ENCODE results near the gene NOL9. TPM values are rescaled to one million over a fixed set of nuclear protein-coding genes. Genes with fewer than 3 reads are reported as not detected.
"Not testable (repeated sequence)": the region's sequence is repeated elsewhere in the genome, so short reads cannot be mapped to it uniquely, and the experiment has no call there.

Gene NOL9
- total RNA-seq, 2 experiments from 2014 or later = 24.6 to 29.6 TPM

GRCh38 chr1:6578624-6579373 is 24.5 kb upstream of the NOL9 start:
- peaks cover 4% of the 10 kb centered on the region for H3K36me3 Mint-ChIP-seq (ENCODE audit: low read depth)
- intact Hi-C loops (cut with micrococcal nuclease) = loop anchor here (1.0 to 2.0 kb wide), 4 partner anchors 23 to 46 kb away; partner anchors contain the start of genes NOL9, PHF13 and THAP3

DNA sequence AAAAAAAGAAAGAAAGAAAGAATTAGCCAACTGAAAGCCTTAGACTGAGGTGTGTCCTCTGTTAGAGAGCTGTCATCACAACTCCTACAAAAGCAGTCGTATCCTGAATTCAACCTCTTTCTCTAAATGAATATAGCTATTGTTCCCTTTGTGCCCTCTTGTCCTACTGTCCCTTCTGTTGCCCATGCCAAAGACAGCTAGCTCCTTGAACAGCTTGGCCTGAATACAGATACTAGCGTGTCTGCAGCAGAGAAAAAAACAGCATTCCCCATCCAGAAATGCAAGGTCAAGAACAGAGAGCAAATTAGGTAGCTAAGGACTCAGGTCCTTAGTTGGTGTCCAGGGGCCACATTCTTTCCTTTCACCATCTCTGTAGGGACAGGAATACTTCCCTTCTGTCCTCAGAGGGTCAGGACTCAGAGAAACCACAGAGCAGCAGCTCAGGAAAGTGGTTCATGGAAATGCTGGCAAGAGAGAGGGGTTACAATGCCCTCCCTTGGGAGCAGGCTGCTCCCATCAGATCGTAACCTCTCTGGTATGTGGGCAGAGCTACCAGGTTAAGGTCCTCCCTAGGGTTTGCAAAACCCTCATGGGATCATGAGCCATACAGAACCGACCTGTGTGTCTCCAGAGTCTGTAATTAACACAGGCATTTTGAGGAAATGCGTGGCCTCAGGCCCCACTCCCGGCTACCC is 23.7 kb upstream of the NOL9 start:
- H3K27ac Mint-ChIP-seq = no peak overlapping the region
- intact Hi-C loops (cut with micrococcal nuclease) = loop anchor here (2.0 kb wide), 1 partner anchor 47 kb away; the partner anchor contains the start of gene THAP3
- no peak for DNase-seq
- peaks cover 4% of the 10 kb centered on the region for H3K36me3 Mint-ChIP-seq (ENCODE audit: low read depth)
- no peaks in the 10 kb centered on the region for H3K9me3 Mint-ChIP-seq
- H3K4me3 Mint-ChIP-seq = no peak overlapping the region
- H3K27me3 Mint-ChIP-seq (ENCODE audit: low read depth) = no peaks in the 10 kb centered on the region
- peaks cover 32% of the 10 kb centered on the region for H3K4me1 Mint-ChIP-seq (ENCODE audit: low read depth)
- CTCF ChIA-PET = no interaction called here

More at GRCh38 chr1:6578624-6579373, 24.5 kb upstream of the NOL9 start:
- CTCF ChIA-PET = no interaction called here
- Mint-ChIP-seq H3K9me3 (no peaks in the 10 kb centered on the region), H3K27ac (peak overlapping the region; percentile 94), H3K4me3 (peak overlapping the region; percentile 97), H3K4me1 (ENCODE audit: low read depth) (peaks cover 32% of the 10 kb centered on the region), H3K27me3 (ENCODE audit: low read depth) (no peaks in the 10 kb centered on the region)
- DNase-seq = no peak

DNA sequence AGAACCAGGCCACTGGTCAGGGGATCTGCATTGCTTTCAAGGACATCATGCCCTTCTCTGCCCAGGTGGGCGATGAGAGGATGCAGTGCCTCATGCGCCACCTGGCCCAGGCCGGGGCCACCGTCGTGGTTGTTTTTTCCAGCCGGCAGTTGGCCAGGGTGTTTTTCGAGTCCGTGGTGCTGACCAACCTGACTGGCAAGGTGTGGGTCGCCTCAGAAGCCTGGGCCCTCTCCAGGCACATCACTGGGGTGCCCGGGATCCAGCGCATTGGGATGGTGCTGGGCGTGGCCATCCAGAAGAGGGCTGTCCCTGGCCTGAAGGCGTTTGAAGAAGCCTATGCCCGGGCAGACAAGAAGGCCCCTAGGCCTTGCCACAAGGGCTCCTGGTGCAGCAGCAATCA is 20.5 kb upstream of the NOL9 start:
- peaks cover under 1% of the 10 kb centered on the region for H3K36me3 Mint-ChIP-seq (ENCODE audit: low read depth)
- H3K4me1 Mint-ChIP-seq (ENCODE audit: low read depth) = peaks cover 9% of the 10 kb centered on the region
- DNase-seq = no peak
- peaks cover 9% of the 10 kb centered on the region for H3K9me3 Mint-ChIP-seq
- intact Hi-C loops (cut with micrococcal nuclease) = no loop called here
- CTCF ChIA-PET = interaction anchor here (0.7 kb wide), 1 partner anchor 207 kb away, joined by 3 read pairs; no protein-coding TSS in a partner anchor
- no peaks in the 10 kb centered on the region for H3K27me3 Mint-ChIP-seq (ENCODE audit: low read depth)
- H3K4me3 Mint-ChIP-seq = no peak overlapping the region
- H3K27ac Mint-ChIP-seq = no peak overlapping the region

DNA sequence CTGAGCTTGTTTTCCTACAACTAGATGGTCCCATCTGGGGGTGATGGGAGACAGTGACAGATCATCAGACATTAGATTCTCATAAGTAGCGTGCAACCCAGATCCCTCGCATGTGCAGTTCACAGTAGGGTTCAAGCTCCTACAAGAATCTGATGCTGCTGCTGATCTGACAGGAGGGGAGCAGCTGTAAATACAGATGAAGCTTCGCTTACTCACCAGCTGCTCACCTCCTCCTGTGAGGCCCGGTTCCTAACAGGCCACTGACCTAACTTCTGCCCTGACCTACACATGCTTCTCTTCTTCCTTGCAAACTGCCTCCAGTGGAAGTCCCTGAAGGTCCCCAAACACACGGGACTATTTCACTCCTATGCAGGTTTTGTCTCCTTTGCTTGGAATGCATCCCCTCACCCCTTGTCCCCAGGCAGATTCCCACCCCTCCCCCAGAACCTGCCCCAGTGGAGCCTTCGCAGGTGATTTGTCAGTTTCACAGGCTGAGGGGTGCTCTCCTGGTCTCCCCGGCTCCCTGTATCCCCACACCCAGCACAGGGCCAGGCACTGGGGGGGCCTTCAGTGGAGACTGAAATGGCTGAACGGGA is 19.8 kb upstream of the NOL9 start:
- Mint-ChIP-seq H3K9me3 (peaks cover 9% of the 10 kb centered on the region), H3K27me3 (ENCODE audit: low read depth) (no peaks in the 10 kb centered on the region), H3K4me3 (no peak overlapping the region), H3K27ac (no peak overlapping the region), H3K36me3 (ENCODE audit: low read depth) (no peaks in the 10 kb centered on the region), H3K4me1 (ENCODE audit: low read depth) (peaks cover 2% of the 10 kb centered on the region)
- CTCF ChIA-PET = interaction anchor here (0.6 kb wide), 1 partner anchor 12 kb away, joined by 4 read pairs; no protein-coding TSS in a partner anchor
- intact Hi-C loops (cut with micrococcal nuclease) = no loop called here
- DNase-seq = no peak

- no peak for DNase-seq
- H3K4me3 Mint-ChIP-seq = no peak overlapping the region
- H3K27me3 Mint-ChIP-seq (ENCODE audit: low read depth) = no peaks in the 10 kb centered on the region
- H3K4me1 Mint-ChIP-seq (ENCODE audit: low read depth) = no peaks in the 10 kb centered on the region
- peaks cover 9% of the 10 kb centered on the region for H3K9me3 Mint-ChIP-seq
- no peaks in the 10 kb centered on the region for H3K36me3 Mint-ChIP-seq (ENCODE audit: low read depth)
- H3K27ac Mint-ChIP-seq = no peak overlapping the region
- intact Hi-C loops (cut with micrococcal nuclease) = no loop called here
- CTCF ChIA-PET = interaction anchor here (0.7 to 0.8 kb wide), 2 partner anchors 11 to 1214 kb away, joined by 3 to 4 read pairs; no protein-coding TSS in a partner anchor
Observed at GRCh38 chr1:6572653-6573383, 18.5 kb upstream of the NOL9 start.

- Mint-ChIP-seq H3K27ac (no peak overlapping the region), H3K4me3 (no peak overlapping the region), H3K27me3 (ENCODE audit: low read depth) (no peaks in the 10 kb centered on the region), H3K9me3 (peaks cover 9% of the 10 kb centered on the region), H3K36me3 (ENCODE audit: low read depth) (no peaks in the 10 kb centered on the region), H3K4me1 (ENCODE audit: low read depth) (no peaks in the 10 kb centered on the region)
- CTCF ChIA-PET = no interaction called here
- intact Hi-C loops (cut with micrococcal nuclease) = no loop called here
- no peak for DNase-seq
Observed at GRCh38 chr1:6570987-6571386, 16.7 kb upstream of the NOL9 start.

DNA sequence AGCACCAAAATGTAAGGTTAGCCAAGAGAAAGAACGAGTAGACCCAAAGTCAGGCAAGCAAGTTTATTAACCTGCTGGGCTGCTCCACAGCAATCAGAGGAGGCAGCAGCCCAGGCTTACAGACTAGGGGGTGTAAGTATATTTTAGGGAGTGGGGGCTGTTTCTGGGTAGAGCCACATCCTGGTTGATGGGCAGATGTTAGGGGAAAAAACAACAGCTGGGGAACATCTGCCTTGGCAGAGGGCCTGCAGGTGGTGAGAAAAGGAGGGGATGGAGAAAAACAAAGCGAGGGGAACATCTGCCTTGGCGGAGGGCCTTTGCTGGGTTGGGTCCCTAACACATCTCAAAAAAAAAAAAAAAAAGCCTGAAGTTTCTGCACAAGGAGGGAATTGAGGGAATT is 15.8 kb upstream of the NOL9 start:
- H3K27ac Mint-ChIP-seq = no peak overlapping the region
- no peak overlapping the region for H3K4me3 Mint-ChIP-seq
- H3K36me3 Mint-ChIP-seq (ENCODE audit: low read depth) = no peaks in the 10 kb centered on the region
- no peaks in the 10 kb centered on the region for H3K4me1 Mint-ChIP-seq (ENCODE audit: low read depth)
- CTCF ChIA-PET = no interaction called here
- no peaks in the 10 kb centered on the region for H3K27me3 Mint-ChIP-seq (ENCODE audit: low read depth)
- intact Hi-C loops (cut with micrococcal nuclease) = no loop called here
- H3K9me3 Mint-ChIP-seq = peaks cover 9% of the 10 kb centered on the region
- DNase-seq = no peak

DNA sequence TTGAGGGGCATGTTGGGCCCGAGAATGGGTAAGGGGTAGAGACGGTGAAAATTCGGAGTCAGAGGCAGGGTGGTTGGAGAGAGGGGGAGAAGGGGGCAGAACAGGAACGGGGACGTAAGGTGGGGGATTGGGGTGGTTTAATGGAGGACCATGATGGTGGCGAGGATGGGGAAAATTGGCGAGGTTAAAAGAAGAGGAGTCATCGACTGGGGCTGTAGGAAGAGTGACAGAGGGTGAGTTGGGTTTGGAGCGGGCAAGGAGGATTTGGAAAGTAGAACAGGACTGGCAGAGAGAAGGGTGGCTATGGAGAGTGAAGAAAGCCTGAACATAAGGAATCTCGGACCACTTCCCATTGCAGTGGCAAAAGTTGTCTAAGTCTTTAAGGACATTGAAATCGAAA is 14.7 kb upstream of the NOL9 start:
- H3K4me1 Mint-ChIP-seq (ENCODE audit: low read depth) = no peaks in the 10 kb centered on the region
- CTCF ChIA-PET = interaction anchor here (0.6 kb wide), 1 partner anchor 19 kb away, joined by 3 read pairs; no protein-coding TSS in a partner anchor
- peaks cover 9% of the 10 kb centered on the region for H3K9me3 Mint-ChIP-seq
- intact Hi-C loops (cut with micrococcal nuclease) = no loop called here
- H3K27me3 Mint-ChIP-seq (ENCODE audit: low read depth) = no peaks in the 10 kb centered on the region
- no peak overlapping the region for H3K27ac Mint-ChIP-seq
- H3K4me3 Mint-ChIP-seq = no peak overlapping the region
- DNase-seq = no peak
- no peaks in the 10 kb centered on the region for H3K36me3 Mint-ChIP-seq (ENCODE audit: low read depth)

DNA sequence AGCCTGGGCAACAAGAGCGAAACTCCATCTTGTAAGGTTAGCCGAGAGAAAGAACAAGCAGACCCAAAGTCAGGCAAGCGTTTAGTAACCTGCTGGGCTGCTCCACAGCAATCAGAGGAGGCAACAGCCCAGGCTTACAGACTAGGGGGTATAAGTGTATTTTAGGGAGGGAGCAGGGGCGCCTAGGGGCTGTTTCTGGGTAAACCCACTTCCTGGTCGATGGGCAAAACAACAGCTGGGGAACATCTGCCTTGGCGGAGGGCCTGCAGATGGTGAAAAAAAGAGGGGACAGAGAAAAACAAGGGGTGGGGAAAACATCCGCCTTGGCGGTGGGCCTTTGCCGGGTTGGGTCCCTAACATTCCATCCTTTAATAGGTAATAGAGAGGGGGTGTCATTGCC is 6.0 kb upstream of the NOL9 start:
- intact Hi-C loops (cut with micrococcal nuclease) = no loop called here
- no peaks in the 10 kb centered on the region for H3K9me3 Mint-ChIP-seq
- no peaks in the 10 kb centered on the region for H3K36me3 Mint-ChIP-seq (ENCODE audit: low read depth)
- no peak for DNase-seq
- no peaks in the 10 kb centered on the region for H3K27me3 Mint-ChIP-seq (ENCODE audit: low read depth)
- H3K4me3 Mint-ChIP-seq = no peak overlapping the region
- no peaks in the 10 kb centered on the region for H3K4me1 Mint-ChIP-seq (ENCODE audit: low read depth)
- CTCF ChIA-PET = no interaction called here
- no peak overlapping the region for H3K27ac Mint-ChIP-seq

DNA sequence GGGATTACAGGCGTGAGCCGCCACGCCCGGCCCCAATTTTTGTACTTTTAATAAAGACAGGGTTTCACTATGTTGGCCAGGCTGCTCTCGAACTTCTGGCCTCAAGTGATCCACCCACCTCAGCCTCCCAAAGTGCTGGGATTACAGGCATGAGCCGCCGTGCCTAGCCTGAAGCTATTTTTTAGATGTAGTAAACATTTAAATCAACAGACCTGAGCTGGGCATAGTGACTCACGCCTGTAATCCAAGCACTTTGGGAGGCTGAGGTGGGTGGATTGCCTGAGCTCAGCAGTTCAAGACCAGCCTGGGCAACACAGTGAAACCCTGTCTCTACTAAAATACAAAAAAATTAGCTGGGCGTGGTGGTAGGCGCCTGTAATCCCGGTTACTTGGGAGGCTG is 4.8 kb upstream of the NOL9 start:
- H3K4me3 Mint-ChIP-seq; H3K9me3 Mint-ChIP-seq; intact Hi-C loops (cut with micrococcal nuclease); H3K27ac Mint-ChIP-seq; H3K36me3 Mint-ChIP-seq (ENCODE audit: low read depth); DNase-seq; H3K27me3 Mint-ChIP-seq (ENCODE audit: low read depth); H3K4me1 Mint-ChIP-seq (ENCODE audit: low read depth): not testable (repeated sequence)
- CTCF ChIA-PET = interaction anchor here (0.6 to 0.7 kb wide), 2 partner anchors 72 to 217 kb away, joined by 3 read pairs; no protein-coding TSS in a partner anchor

DNA sequence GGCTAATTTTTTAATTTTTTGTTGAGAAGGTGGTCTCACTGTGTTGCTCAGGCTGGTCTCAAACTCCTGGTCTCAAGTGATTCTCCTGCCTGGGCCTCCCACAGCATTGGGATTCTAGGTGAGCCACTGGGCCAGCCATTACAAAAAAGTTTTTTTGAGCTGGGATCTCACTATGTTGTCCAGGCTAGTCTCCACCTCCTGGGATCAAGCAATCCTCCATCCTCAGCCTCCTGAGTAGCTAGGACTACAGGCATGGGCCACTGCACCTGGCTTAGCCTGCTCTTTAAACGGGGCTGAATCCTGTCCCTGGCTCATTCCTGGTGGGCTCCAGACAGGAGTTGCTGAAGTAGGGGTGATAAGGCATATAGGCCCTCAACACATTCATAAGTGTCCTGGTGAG is 3.3 kb upstream of the NOL9 start:
- Mint-ChIP-seq H3K27me3 (ENCODE audit: low read depth) (no peaks in the 10 kb centered on the region), H3K9me3 (no peaks in the 10 kb centered on the region), H3K4me1 (ENCODE audit: low read depth) (peaks cover 13% of the 10 kb centered on the region), H3K4me3 (no peak overlapping the region), H3K36me3 (ENCODE audit: low read depth) (no peaks in the 10 kb centered on the region), H3K27ac (no peak overlapping the region)
- CTCF ChIA-PET = interaction anchor here (0.6 kb wide), 2 partner anchors 88 to 91 kb away, joined by 3 to 5 read pairs; no protein-coding TSS in a partner anchor
- no peak for DNase-seq
- intact Hi-C loops (cut with micrococcal nuclease) = no loop called here
